ENCODE data around the gene RBP3. TPM values are rescaled to one million over a fixed set of nuclear protein-coding genes. Genes with fewer than 3 reads are reported as not detected.

RBP3 gene
- total RNA-seq, 1 experiment from 2014 or later, result not detected

- Histone ChIP-seq H3K9ac (ENCODE audit: low read length) (no peak overlapping the region), H3K4me1 (ENCODE audit: control insufficient read depth in 1 of 2, insufficient read depth in 2 of 2, low read length in 2 of 2) (no peaks in the 10 kb centered on the region), H3K36me3 (ENCODE audit: control insufficient read depth in 1 of 2, insufficient read depth in 2 of 2, low read length in 2 of 2) (no peaks in the 10 kb centered on the region), H4K20me1 (ENCODE audit: insufficient read depth) (no peaks in the 10 kb centered on the region), H3K27me3 (ENCODE audit: insufficient read depth, low read length) (no peaks in the 10 kb centered on the region), H3K9me2 (ENCODE audit: insufficient read depth) (no peaks in the 10 kb centered on the region), H2AFZ (ENCODE audit: low read depth, low read length, poor library complexity, severe bottlenecking) (no peak overlapping the region), H3K4me3 (replicated peaks in 1 of 2; ENCODE audit: low read depth in 1 of 2, low read length in 2 of 2) (no peak overlapping the region), H3K79me2 (ENCODE audit: insufficient read depth, low read length) (no peaks in the 10 kb centered on the region), H3K9me3 (ENCODE audit: control insufficient read depth in 1 of 2, insufficient read depth in 1 of 2, low read depth in 1 of 2, low read length in 2 of 2) (no peaks in the 10 kb centered on the region), H3K27ac (ENCODE audit: low read depth, low read length) (no peak overlapping the region), H3K4me2 (ENCODE audit: low read length) (no peak overlapping the region)
- ChIA-PET CTCF (interaction anchor here (1.1 kb wide), 1 partner anchor 297 kb away, joined by 3 read pairs; no protein-coding TSS in a partner anchor), RAD21 (ENCODE audit: low non-redundant PET in 1 of 2, low total read pairs in 2 of 2, uncharacterized antibody in 2 of 2, unreplicated experiment in 2 of 2) (no interaction called here), POLR2A (no interaction called here)
- BruUV-seq (replicated peaks), result no TSS peak
- intact Hi-C loops (cut with micrococcal nuclease), result no loop called here
- DNase-seq (ENCODE audit: low read depth, low spot score), result no peak
- no peak for ATAC-seq
- no peak for TF ChIP-seq EZH2phosphoT487 (IDR thresholded peaks at IDR 0.05; ENCODE audit: borderline replicate concordance)
- no peak for TF ChIP-seq CBX3 (IDR thresholded peaks at IDR 0.05; ENCODE audit: low read depth)
- no peak for TF ChIP-seq YY1 (IDR thresholded peaks at IDR 0.05; ENCODE audit: extremely low read depth, insufficient replicate concordance, low read depth, low read length)
- no peak for TF ChIP-seq CEBPB (IDR thresholded peaks at IDR 0.05; ENCODE audit: low read depth)
- no peak for TF ChIP-seq REST (IDR thresholded peaks at IDR 0.05; ENCODE audit: low read depth)
- TF ChIP-seq FOSL1 (IDR thresholded peaks at IDR 0.05; ENCODE audit: low read depth), result no peak
- TF ChIP-seq ELF1 (IDR thresholded peaks at IDR 0.05; ENCODE audit: borderline replicate concordance, low read depth), result no peak
- no peak for TF ChIP-seq EGR1 (IDR thresholded peaks at IDR 0.05; ENCODE audit: low read depth)
- TF ChIP-seq POLR2A (IDR thresholded peaks at IDR 0.05; ENCODE audit: borderline replicate concordance, extremely low read depth, insufficient read depth, insufficient read length), result no peak
- no peak for TF ChIP-seq ZFX (IDR thresholded peaks at IDR 0.05)
- TF ChIP-seq RAD21 (IDR thresholded peaks at IDR 0.05; ENCODE audit: low read depth), result no peak
- no peak for TF ChIP-seq ZNF274 (IDR thresholded peaks at IDR 0.05; ENCODE audit: low read depth, low read length)
- TF ChIP-seq SIN3A (IDR thresholded peaks at IDR 0.05; ENCODE audit: low read depth), result no peak
- no peak for TF ChIP-seq JUND (IDR thresholded peaks at IDR 0.05)
- no peak for TF ChIP-seq CTCF (IDR thresholded peaks at IDR 0.05 in 2 of 3, conservative IDR thresholded peaks at IDR 0.05 in 1 of 3; ENCODE audit: borderline replicate concordance in 1 of 3, insufficient read depth in 1 of 3, low read depth in 2 of 3, low read length in 2 of 3)
- TF ChIP-seq SRF (IDR thresholded peaks at IDR 0.05; ENCODE audit: low read depth), result no peak
- no peak for TF ChIP-seq ATF3 (IDR thresholded peaks at IDR 0.05)
Observed at GRCh38 chr10:47344996-47345870, 2.9 kb upstream of the RBP3 start.
